Pancreas (tissue), 10 donors: ENCODE measurements around the gene WDR20. TPM values are rescaled to one million over a fixed set of nuclear protein-coding genes. Genes with fewer than 3 reads are reported as not detected.
"Not testable (repeated sequence)": the region's sequence is repeated elsewhere in the genome, so short reads cannot be mapped to it uniquely, and the experiment has no call there.

Experiments used
- ATAC-seq, 4 donors: fragments of 200-7000 bp; cut with Tn5 transposase; one replicate each; pipeline versions ENCODE4 v1.8.0 to v1.9.1; 2020; ENCODE audit warnings: mild to moderate bottlenecking in 4 of 4, moderate library complexity in 4 of 4
- DNase-seq, 6 donors: peaks; one replicate each; pipeline ENCODE4 v3.0.0-alpha.2; 2020
- FAIRE-seq: peaks from 2 replicates; lab custom pipeline; 2012; peaks lifted over from hg19 to GRCh38; lab: Jason Lieb, UNC
- H3K27ac ChIP-seq, 4 donors: fragments of 200-600 bp; sonication (generic); 1 replicate in 3 of 4; 2 replicates in 1 of 4; pipeline versions ENCODE4 v1.5.0 to v1.8.0; 2020
- H3K27me3 ChIP-seq, 4 donors: fragments of 200-600 bp; one replicate each; pipeline ENCODE4 v1.8.0; 2021
- H3K36me3 ChIP-seq, 3 donors: fragments of 200-600 bp; sonication (generic) in 1 of 3; one replicate each; pipeline versions ENCODE4 v1.5.0 to v1.8.0; 2020 to 2021
- H3K4me1 ChIP-seq, 3 donors: fragments of 200-600 bp; one replicate each; pipeline ENCODE4 v1.8.0; 2021
- H3K4me3 ChIP-seq, 4 donors: fragments of 200-600 bp; sonication (generic) in 2 of 4; one replicate each; pipeline versions ENCODE4 v1.5.0 to v1.8.0; 2020 to 2021
- H3K9me3 ChIP-seq, 4 donors: fragments of 200-600 bp; one replicate each; pipeline ENCODE4 v1.8.0; 2021
- whole genome bisulfite sequencing, 2 donors: extraction: QIAGEN DNeasy Blood & Tissue Kit; methylation state at CpG; one replicate each; pipeline ENCODE4 v1.1.7; 2013; 5-methylcytosine and 5-hydroxymethylcytosine counted together
- intact Hi-C, 3 donors: fragments of 100-400 bp; cut with DNase I; formaldehyde crosslinking; loops; one replicate each; pipeline versions ENCODE4 v1.11.1 to v1.14.2; 2022
- polyA plus RNA-seq, 2 donors: library from polyadenylated mRNA; stranded (reverse); fragments of 200-250 nt; gene quantifications; one replicate each; pipeline ENCODE4 v1.2.3, GENCODE V29; 2013
- total RNA-seq, 6 donors: library from RNA; stranded (reverse); fragmentation: NEBNext Ultra II Directional in 4 of 6; extraction: Animal tissue kit (Norgen Biotek cat#: 25700) in 4 of 6; gene quantifications; one replicate each; pipeline versions ENCODE4 v1.2.1 to v1.2.4, GENCODE V29; 2021 to 2023
- TF ChIP-seq, protein P1 (sequence below), 4 donors: fragments of 200-600 bp; sonication (generic) in 3 of 4; IDR thresholded peaks; one replicate each; pipeline versions ENCODE4 v1.5.0 to v1.8.0; 2021; ENCODE audit warnings: antibody characterized with exemption in 4 of 4
- donor health status: healthy with polysubstance abuse.
- donor health status: DM: no; HTN: no; CAD: no; lungs with moderate emphysema.
- donor health status: DM: no; HTN: no; CAD: no.
- donor health status: control.
- donor health status: control.
- donor health status: Bipolar disorder and iron deficiency.
- donor health status: DM: yes; HTN: yes; CAD: no.
- donor health status: DM: no; HTN: no; CAD: no.
- donor health status: DM: no; HTN: no; CAD: no.
- donor health status: DM: yes; HTN: yes; CAD: no.

The WDR20 gene
- total and polyA plus RNA-seq, 8 donors: 7.4 to 19.5 (median 14.0) TPM

DNA sequence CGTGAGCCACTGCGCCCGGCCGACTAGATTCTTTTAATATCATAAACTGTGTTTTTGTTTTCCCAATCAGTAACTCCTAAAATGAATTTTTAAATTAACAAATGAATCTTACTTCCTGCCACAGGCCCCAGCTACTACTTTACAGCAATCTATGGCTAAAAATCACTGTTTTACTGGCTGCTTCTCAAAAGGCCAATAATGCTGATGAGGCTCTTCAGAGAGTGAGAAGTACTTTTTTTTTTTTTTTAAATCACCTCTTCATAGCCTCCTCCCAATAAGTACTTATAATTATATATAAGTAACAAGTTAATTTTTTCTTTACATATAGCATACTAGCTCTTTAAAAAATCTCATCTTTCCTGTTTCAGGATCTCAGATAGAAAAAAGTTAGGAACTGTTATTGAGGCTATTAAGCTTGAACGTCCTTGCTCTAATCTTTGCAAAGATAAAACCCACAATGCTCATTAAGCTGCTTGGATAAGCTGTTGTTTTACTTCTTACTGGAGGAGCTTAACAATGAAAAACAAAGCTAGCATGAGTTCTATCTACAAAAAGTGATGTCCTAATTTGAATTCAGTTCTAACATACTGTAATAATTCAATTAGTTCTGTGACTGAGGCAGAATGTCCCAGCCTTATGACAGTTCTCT is 12.8 kb upstream of the WDR20 start:
- no peak for FAIRE-seq
- Histone ChIP-seq H3K4me3 (no peak overlapping the region), H3K9me3 (no peaks in the 10 kb centered on the region), H3K36me3 (no peaks in the 10 kb centered on the region), H3K4me1 (peaks cover 0 to 7% (median 0%) of the 10 kb centered on the region in 3 donors), H3K27me3 (no peaks in the 10 kb centered on the region), H3K27ac (peak overlapping the region in 1 of 4 donors; percentile 10)
- DNase-seq: no peak
- TF ChIP-seq, protein P1, sequence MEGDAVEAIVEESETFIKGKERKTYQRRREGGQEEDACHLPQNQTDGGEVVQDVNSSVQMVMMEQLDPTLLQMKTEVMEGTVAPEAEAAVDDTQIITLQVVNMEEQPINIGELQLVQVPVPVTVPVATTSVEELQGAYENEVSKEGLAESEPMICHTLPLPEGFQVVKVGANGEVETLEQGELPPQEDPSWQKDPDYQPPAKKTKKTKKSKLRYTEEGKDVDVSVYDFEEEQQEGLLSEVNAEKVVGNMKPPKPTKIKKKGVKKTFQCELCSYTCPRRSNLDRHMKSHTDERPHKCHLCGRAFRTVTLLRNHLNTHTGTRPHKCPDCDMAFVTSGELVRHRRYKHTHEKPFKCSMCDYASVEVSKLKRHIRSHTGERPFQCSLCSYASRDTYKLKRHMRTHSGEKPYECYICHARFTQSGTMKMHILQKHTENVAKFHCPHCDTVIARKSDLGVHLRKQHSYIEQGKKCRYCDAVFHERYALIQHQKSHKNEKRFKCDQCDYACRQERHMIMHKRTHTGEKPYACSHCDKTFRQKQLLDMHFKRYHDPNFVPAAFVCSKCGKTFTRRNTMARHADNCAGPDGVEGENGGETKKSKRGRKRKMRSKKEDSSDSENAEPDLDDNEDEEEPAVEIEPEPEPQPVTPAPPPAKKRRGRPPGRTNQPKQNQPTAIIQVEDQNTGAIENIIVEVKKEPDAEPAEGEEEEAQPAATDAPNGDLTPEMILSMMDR (IDR thresholded peaks at IDR 0.05): no peak
- WGBS, 2 donors: 75 to 77% methylated on average over 5 of the region's 5 CpGs
- intact Hi-C loops: no loop called here
- ATAC-seq: no peak

GRCh38 chr14:102131741-102132140 is 8.0 kb upstream of the WDR20 start:
- Histone ChIP-seq H3K36me3 (no peaks in the 10 kb centered on the region), H3K27me3 (no peaks in the 10 kb centered on the region), H3K4me1 (peaks cover 0 to 5% (median 0%) of the 10 kb centered on the region in 3 donors), H3K27ac (no peak overlapping the region), H3K9me3 (no peaks in the 10 kb centered on the region), H3K4me3 (no peak overlapping the region)
- ATAC-seq (no peak), DNase-seq (no peak), FAIRE-seq (no peak)
- intact Hi-C loops: no loop called here
- TF ChIP-seq, protein P1 (IDR thresholded peaks at IDR 0.05): no peak
- 75 to 76% methylated on average over 6 of the region's 6 CpGs for WGBS, 2 donors

- ATAC-seq, H3K27me3 ChIP-seq, H3K27ac ChIP-seq, DNase-seq, H3K36me3 ChIP-seq, H3K9me3 ChIP-seq, intact Hi-C loops, H3K4me3 ChIP-seq, FAIRE-seq, H3K4me1 ChIP-seq: not testable (repeated sequence)
- WGBS, 2 donors: 91 to 95% methylated on average over 9 of the region's 9 CpGs
Observed at GRCh38 chr14:102134021-102134420, 5.7 kb upstream of the WDR20 start.

GRCh38 chr14:102134719-102135118 is 5.0 kb upstream of the WDR20 start:
- intact Hi-C loops, FAIRE-seq, H3K36me3 ChIP-seq, H3K4me1 ChIP-seq, H3K27me3 ChIP-seq, H3K27ac ChIP-seq, H3K4me3 ChIP-seq, ATAC-seq, DNase-seq, H3K9me3 ChIP-seq: not testable (repeated sequence)
- WGBS, 2 donors: 75 to 77% methylated on average over 10 of the region's 10 CpGs

- not testable (repeated sequence) for DNase-seq, FAIRE-seq, ATAC-seq
Observed at GRCh38 chr14:102135456-102135855, 4.2 kb upstream of the WDR20 start.

DNA sequence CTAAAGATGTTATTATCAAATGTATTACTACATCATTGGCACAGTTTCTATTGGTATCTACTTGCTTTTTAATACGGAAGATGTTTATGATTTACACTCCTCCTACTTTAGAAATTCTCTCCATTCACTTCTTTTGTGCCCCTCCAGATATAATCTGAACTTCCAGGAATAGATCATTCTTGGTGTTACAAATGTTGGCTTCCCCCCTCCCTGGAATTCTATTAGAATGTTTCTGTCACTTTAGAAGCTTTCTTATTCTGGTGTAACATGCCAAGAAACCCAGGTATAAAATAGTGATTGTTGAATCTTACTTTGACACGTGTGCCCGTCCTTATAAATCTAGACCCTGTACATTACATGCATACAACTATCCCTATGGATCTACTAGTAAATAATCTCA is 1.2 kb upstream of the WDR20 start:
- Histone ChIP-seq H3K9me3 (no peaks in the 10 kb centered on the region), H3K4me1 (peaks cover 0 to 21% (median 4%) of the 10 kb centered on the region in 3 donors), H3K4me3 (peak overlapping the region in 3 of 4 donors; percentile 80 to 95 (median 84)), H3K36me3 (no peaks in the 10 kb centered on the region), H3K27ac (no peak overlapping the region), H3K27me3 (no peaks in the 10 kb centered on the region)
- DNase-seq (no peak), ATAC-seq (no peak), FAIRE-seq (no peak)
- TF ChIP-seq, protein P1 (IDR thresholded peaks at IDR 0.05): no peak
- WGBS, 2 donors: 6 to 14% methylated on average over 3 of the region's 3 CpGs
- intact Hi-C loops: no loop called here

More at GRCh38 chr14:102135456-102135855, 4.2 kb upstream of the WDR20 start:
- intact Hi-C loops, H3K36me3 ChIP-seq, H3K4me3 ChIP-seq, H3K9me3 ChIP-seq, H3K27ac ChIP-seq, H3K4me1 ChIP-seq, H3K27me3 ChIP-seq: not testable (repeated sequence)
- WGBS, 2 donors: 97 to 98% methylated on average over 22 to 30 of the region's 30 CpGs
